ENCODE results near the gene CDCP2. TPM values are rescaled to one million over a fixed set of nuclear protein-coding genes. Genes with fewer than 3 reads are reported as not detected.

The CDCP2 gene
- total and polyA plus RNA-seq, 12 donors: 0.05 to 0.64 (median 0.25) TPM; not detected in 7

DNA sequence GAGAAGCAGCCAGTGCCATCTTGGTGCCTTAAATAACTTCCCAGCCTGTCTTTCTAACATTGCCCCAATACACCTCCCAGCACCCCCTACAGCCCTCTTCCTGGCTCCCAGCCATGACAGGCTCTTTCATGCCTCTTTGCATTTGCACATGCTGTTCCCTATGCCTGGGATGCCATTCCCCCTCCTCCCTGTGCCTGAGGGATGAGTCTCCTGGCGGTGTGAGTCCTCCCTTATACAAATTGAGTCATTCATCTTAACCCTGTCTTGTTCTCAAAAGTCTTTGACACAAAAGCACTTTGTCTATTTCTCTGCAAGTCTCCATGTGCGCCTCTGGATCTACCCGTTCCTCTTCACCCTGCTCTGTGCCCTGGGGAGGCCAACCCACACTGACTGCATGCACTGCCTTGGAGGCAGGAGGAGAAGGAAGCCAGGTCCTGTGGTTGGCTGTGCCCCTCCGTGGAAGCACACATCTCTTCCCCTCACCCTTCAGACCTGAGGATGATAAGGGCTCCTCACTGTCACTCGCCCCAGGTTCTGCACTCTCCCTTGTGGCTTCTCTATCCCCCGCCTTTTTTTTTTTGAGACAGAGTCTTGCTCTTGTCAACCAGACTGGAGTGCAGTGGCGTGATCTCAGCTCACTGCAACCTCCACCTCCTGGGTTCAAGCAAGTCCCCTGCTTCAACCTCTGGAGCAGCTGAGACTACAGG lies 25.1 kb downstream of the CDCP2 start:
- no peaks in the 10 kb centered on the region for H3K36me3 ChIP-seq (replicated peaks in 1 of 2)
- no peaks in the 10 kb centered on the region for H3K9me3 ChIP-seq (replicated peaks in 1 of 3)
- no peaks in the 10 kb centered on the region for H3K4me1 ChIP-seq (replicated peaks in 1 of 2)
- intact Hi-C loops (cut with DNase I): loop anchor here in 1 of 2 donors (10.0 kb wide), 1 partner anchor 147 kb away; no protein-coding TSS in a partner anchor
- H3K4me3 ChIP-seq: no peak overlapping the region
- H3K27ac ChIP-seq: no peak overlapping the region
- WGBS, 4 donors: 90 to 91% (median 91%) methylated on average over 7 of the region's 7 CpGs
- no peak for DNase-seq
- no peak for TF ChIP-seq POLR2A (IDR thresholded peaks at IDR 0.05)
- TF ChIP-seq, protein P1, sequence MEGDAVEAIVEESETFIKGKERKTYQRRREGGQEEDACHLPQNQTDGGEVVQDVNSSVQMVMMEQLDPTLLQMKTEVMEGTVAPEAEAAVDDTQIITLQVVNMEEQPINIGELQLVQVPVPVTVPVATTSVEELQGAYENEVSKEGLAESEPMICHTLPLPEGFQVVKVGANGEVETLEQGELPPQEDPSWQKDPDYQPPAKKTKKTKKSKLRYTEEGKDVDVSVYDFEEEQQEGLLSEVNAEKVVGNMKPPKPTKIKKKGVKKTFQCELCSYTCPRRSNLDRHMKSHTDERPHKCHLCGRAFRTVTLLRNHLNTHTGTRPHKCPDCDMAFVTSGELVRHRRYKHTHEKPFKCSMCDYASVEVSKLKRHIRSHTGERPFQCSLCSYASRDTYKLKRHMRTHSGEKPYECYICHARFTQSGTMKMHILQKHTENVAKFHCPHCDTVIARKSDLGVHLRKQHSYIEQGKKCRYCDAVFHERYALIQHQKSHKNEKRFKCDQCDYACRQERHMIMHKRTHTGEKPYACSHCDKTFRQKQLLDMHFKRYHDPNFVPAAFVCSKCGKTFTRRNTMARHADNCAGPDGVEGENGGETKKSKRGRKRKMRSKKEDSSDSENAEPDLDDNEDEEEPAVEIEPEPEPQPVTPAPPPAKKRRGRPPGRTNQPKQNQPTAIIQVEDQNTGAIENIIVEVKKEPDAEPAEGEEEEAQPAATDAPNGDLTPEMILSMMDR (IDR thresholded peaks at IDR 0.05): no peak
- no peaks in the 10 kb centered on the region for H3K27me3 ChIP-seq

DNA sequence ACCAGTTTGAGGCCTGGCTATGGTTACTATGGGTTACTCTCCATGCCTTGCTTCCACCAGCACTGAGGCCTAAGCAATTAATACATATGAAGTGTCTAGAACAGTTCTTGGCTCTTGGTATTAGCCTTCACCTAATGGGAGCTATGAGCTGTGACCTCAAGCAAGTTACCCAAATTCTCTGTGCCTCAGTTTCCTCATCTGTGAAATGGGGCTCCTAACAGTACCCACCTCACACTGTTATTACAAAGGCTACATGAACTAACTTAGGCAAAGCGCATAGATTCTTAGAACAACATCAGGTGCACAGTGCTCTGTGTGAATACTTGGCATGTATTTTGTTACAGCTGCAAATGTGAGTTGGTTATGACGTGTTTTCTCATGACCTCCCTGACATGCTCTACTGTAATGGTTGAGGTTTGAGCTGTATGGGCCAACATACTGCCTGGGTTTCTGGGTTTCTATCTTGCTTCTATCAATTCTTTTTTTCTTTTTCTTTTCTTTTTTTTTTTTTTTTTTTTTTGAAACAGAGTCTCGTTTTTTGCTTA lies 26.5 kb downstream of the CDCP2 start:
- Histone ChIP-seq H3K4me3 (no peak overlapping the region), H3K27me3 (no peaks in the 10 kb centered on the region), H3K36me3 (replicated peaks in 1 of 2) (no peaks in the 10 kb centered on the region), H3K4me1 (replicated peaks in 1 of 2) (peaks cover 0 to 5% of the 10 kb centered on the region in 2 donors), H3K27ac (no peak overlapping the region), H3K9me3 (replicated peaks in 1 of 3) (no peaks in the 10 kb centered on the region)
- DNase-seq: no peak
- 90 to 96% (median 94%) methylated on average over 3 of the region's 3 CpGs for WGBS, 4 donors
- intact Hi-C loops (cut with DNase I): loop anchor here in 1 of 2 donors (10.0 kb wide), 1 partner anchor 148 kb away; no protein-coding TSS in a partner anchor
- TF ChIP-seq, protein P1 (IDR thresholded peaks at IDR 0.05): no peak
- no peak for TF ChIP-seq POLR2A (IDR thresholded peaks at IDR 0.05)

DNA sequence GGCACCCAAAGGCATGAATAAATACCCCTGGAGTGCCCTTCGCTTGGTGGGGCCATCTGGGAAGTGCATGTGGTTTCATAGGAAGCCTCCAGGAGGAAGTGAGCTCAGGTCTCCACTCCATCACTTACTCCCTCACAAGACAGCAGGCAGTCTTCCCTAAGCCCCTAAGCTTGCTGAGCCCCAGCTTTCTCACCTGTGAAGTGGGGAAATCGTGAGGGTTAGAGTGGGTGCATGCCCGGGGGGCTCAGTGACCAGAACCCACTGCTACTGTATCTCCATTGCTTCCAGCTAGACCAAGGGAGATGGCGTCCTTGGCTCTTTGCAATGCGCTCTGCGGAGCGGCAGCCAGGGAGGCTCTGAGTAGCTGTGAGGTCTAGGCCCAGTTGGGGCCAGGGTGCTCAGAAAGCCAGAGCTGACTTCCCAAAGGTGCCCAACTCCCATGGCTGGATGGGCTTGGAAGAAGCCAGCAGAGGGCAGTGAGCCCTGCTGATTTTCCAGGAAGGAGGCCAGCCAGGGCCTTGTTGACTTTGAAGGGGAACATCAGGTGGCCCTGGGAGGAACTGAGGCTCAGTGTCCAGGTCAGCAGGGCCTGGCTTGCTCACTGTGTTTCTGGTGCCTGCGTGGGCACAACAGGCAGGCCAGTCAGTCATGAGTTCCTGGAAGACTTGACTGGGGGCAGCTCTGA lies 27.3 kb downstream of the CDCP2 start:
- 76 to 93% (median 86%) methylated on average over 6 to 8 of the region's 8 CpGs for WGBS, 4 donors
- Histone ChIP-seq H3K27me3 (no peaks in the 10 kb centered on the region), H3K9me3 (replicated peaks in 1 of 3) (no peaks in the 10 kb centered on the region), H3K36me3 (replicated peaks in 1 of 2) (no peaks in the 10 kb centered on the region), H3K4me3 (no peak overlapping the region), H3K4me1 (replicated peaks in 1 of 2) (peaks cover 0 to 6% of the 10 kb centered on the region in 2 donors), H3K27ac (no peak overlapping the region)
- TF ChIP-seq, protein P1 (IDR thresholded peaks at IDR 0.05): peak in 5 of 6 experiments; percentile 27 to 49 (median 42)
- TF ChIP-seq POLR2A (IDR thresholded peaks at IDR 0.05): no peak
- intact Hi-C loops (cut with DNase I): loop anchor here in 1 of 2 donors (10.0 kb wide), 1 partner anchor 149 kb away; no protein-coding TSS in a partner anchor
- peak; percentile 44 to 70 (median 59) for DNase-seq

DNA sequence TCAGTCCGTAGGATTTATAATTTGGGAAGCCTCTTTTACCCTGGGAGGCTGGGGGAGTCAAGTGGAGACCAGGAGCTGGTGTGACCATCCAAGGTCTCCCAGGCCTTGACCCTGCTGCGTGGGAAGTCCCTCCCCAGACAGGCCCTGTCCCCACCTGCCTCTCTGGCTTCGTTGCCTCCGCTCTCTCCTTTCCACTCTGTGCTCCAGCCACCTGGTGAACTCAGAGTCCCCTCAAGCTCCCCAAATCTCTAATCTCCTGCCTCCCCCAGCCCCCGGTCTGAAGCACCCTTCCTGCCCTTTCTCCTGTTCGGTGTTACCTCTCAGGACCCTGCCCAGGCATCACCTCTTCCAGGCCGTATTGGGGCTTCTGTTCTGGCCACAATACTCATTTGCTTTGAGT lies 27.9 kb downstream of the CDCP2 start:
- Histone ChIP-seq H3K27me3 (no peaks in the 10 kb centered on the region), H3K4me1 (replicated peaks in 1 of 2) (peaks cover 0 to 6% of the 10 kb centered on the region in 2 donors), H3K9me3 (replicated peaks in 1 of 3) (no peaks in the 10 kb centered on the region), H3K36me3 (replicated peaks in 1 of 2) (no peaks in the 10 kb centered on the region), H3K4me3 (no peak overlapping the region), H3K27ac (no peak overlapping the region)
- intact Hi-C loops (cut with DNase I): loop anchor here (5.0 to 10.0 kb wide), 3 partner anchors 150 to 367 kb away; partner anchors contain the start of gene SSBP3 (in 1 of the 2)
- WGBS, 4 donors: 87 to 90% (median 88%) methylated on average over 6 to 7 of the region's 7 CpGs
- TF ChIP-seq, protein P1 (IDR thresholded peaks at IDR 0.05): no peak
- TF ChIP-seq POLR2A (IDR thresholded peaks at IDR 0.05): no peak
- no peak for DNase-seq
